ENCODE measurements around the gene ZFYVE28.

GRCh38 chr4:2415881-2416563 lies 2.4 kb downstream of the ZFYVE28 start:
- TF ChIP-seq POLR2A (IDR thresholded peaks at IDR 0.05; ENCODE audit: low read depth, low read length), result no peak
- TF ChIP-seq SPI1 (IDR thresholded peaks at IDR 0.05; ENCODE audit: low read depth, low read length), result no peak
- no peak for TF ChIP-seq POLR2AphosphoS5 (IDR thresholded peaks at IDR 0.05; ENCODE audit: low read depth, low read length)
- TF ChIP-seq TAF1 (IDR thresholded peaks at IDR 0.05; ENCODE audit: low read depth, low read length), result no peak
- TF ChIP-seq POU2F2 (IDR thresholded peaks at IDR 0.05; ENCODE audit: low read depth, low read length), result no peak
- TF ChIP-seq PAX5 (IDR thresholded peaks at IDR 0.05; ENCODE audit: insufficient read depth, low read length, severe bottlenecking), result no peak
